ENCODE data around the gene ABCC1.

DNA sequence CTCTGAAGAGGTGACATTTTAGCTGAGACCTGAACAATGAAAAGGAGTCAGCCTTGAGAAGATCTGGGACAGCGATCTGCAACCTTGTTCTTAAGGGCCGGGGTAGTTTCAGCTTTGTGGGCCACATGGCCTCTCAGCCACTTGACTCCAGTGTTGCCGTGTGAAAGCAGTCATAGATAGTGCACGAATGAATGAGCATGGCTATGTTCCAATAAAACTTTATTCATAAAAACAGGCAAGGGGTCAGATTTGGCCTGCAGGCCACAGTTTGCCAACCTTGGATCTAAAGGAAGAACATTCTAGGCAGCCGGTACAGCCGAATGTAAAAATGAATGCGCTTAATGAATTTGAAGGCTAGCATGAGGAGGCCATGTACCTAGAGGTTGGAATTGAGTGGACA, 190.4 kb downstream of the ABCC1 start:
- TF ChIP-seq TEAD4 (IDR thresholded peaks at IDR 0.05; ENCODE audit: borderline replicate concordance, insufficient read depth) = no peak
- TF ChIP-seq, protein P1, sequence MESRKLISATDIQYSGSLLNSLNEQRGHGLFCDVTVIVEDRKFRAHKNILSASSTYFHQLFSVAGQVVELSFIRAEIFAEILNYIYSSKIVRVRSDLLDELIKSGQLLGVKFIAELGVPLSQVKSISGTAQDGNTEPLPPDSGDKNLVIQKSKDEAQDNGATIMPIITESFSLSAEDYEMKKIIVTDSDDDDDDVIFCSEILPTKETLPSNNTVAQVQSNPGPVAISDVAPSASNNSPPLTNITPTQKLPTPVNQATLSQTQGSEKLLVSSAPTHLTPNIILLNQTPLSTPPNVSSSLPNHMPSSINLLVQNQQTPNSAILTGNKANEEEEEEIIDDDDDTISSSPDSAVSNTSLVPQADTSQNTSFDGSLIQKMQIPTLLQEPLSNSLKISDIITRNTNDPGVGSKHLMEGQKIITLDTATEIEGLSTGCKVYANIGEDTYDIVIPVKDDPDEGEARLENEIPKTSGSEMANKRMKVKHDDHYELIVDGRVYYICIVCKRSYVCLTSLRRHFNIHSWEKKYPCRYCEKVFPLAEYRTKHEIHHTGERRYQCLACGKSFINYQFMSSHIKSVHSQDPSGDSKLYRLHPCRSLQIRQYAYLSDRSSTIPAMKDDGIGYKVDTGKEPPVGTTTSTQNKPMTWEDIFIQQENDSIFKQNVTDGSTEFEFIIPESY (IDR thresholded peaks at IDR 0.05; ENCODE audit: borderline replicate concordance, low read depth) = no peak

All from SK-N-SH (cell line).